Trophoblast cell (in vitro differentiated cells and primary cell): ENCODE measurements around the gene MN1.

Experiments used
- DNase-seq, 2 donors: peaks; one replicate each; pipeline ENCODE4 v3.0.0-alpha.2; 2016
- H2AFZ ChIP-seq: 2 replicates; pipeline ENCODE4 v1.6.1; 2013; ENCODE audit warnings: low read length, moderate library complexity, mild to moderate bottlenecking; ENCODE audit not compliant: insufficient read depth, poor library complexity
- H2AK5ac ChIP-seq: 2 replicates; pipeline ENCODE4 v1.6.1; 2013; ENCODE audit warnings: mild to moderate bottlenecking, low read length
- H2BK120ac ChIP-seq: 2 replicates; pipeline ENCODE4 v1.6.1; 2013; ENCODE audit warnings: low read length, mild to moderate bottlenecking, moderate library complexity; ENCODE audit not compliant: insufficient read depth, poor library complexity
- H2BK12ac ChIP-seq: 2 replicates; pipeline ENCODE4 v1.6.1; 2013; ENCODE audit warnings: mild to moderate bottlenecking, low read length, moderate library complexity
- H2BK5ac ChIP-seq: 2 replicates; pipeline ENCODE4 v1.6.1; 2013; ENCODE audit warnings: low read length, low read depth, moderate library complexity, mild to moderate bottlenecking; ENCODE audit not compliant: poor library complexity
- H3K14ac ChIP-seq: 2 replicates; pipeline ENCODE4 v1.6.1; 2013; ENCODE audit warnings: mild to moderate bottlenecking, low read length
- H3K18ac ChIP-seq: 2 replicates; pipeline ENCODE4 v1.6.1; 2013; ENCODE audit warnings: mild to moderate bottlenecking, low read length
- H3K23ac ChIP-seq: 2 replicates; pipeline ENCODE4 v1.6.1; 2013; ENCODE audit warnings: low read length
- H3K27ac ChIP-seq: 2 replicates; pipeline ENCODE4 v1.5.1; 2013; ENCODE audit warnings: low read depth, mild to moderate bottlenecking, inconsistent platforms, low read length, moderate library complexity
- H3K27me3 ChIP-seq: 2 replicates; pipeline ENCODE4 v1.6.1; 2013; ENCODE audit warnings: inconsistent platforms, mild to moderate bottlenecking, low read length, moderate library complexity; ENCODE audit not compliant: insufficient read depth
- H3K36me3 ChIP-seq, 2 experiments: 1 replicate in 1 of 2; 2 replicates in 1 of 2; pipeline ENCODE4 v1.6.1; 2013; ENCODE audit warnings: low read length in 2 of 2, mild to moderate bottlenecking in 2 of 2, moderate library complexity in 1 of 2; ENCODE audit not compliant: insufficient read depth in 2 of 2, control insufficient read depth in 1 of 2
- H3K4ac ChIP-seq: 2 replicates; pipeline ENCODE4 v1.6.1; 2013; ENCODE audit warnings: low read depth, mild to moderate bottlenecking, low read length, moderate library complexity
- H3K4me1 ChIP-seq, 2 experiments: 1 replicate in 1 of 2; 2 replicates in 1 of 2; pipeline ENCODE4 v1.6.1; 2013; ENCODE audit warnings: low read length in 2 of 2, mild to moderate bottlenecking in 2 of 2, moderate library complexity in 1 of 2; ENCODE audit not compliant: insufficient read depth in 2 of 2, control insufficient read depth in 1 of 2
- H3K4me2 ChIP-seq: 2 replicates; pipeline ENCODE4 v1.6.1; 2013; ENCODE audit warnings: inconsistent platforms, mild to moderate bottlenecking, low read length, moderate library complexity
- H3K4me3 ChIP-seq: 2 replicates; pipeline ENCODE4 v1.5.1; 2013; ENCODE audit warnings: mild to moderate bottlenecking, low read depth, low read length, inconsistent platforms
- H3K79me1 ChIP-seq: one replicate; pipeline ENCODE4 v1.6.1; 2013; ENCODE audit warnings: low read length
- H3K79me2 ChIP-seq: 2 replicates; pipeline ENCODE4 v1.6.1; 2013; ENCODE audit warnings: low read length, mild to moderate bottlenecking; ENCODE audit not compliant: control insufficient read depth, insufficient read depth, poor library complexity
- H3K9ac ChIP-seq: 2 replicates; pipeline ENCODE4 v1.6.1; 2013; ENCODE audit warnings: mild to moderate bottlenecking, low read length
- H3K9me3 ChIP-seq: 2 replicates; pipeline ENCODE4 v1.6.1; 2013; ENCODE audit warnings: low read depth, mild to moderate bottlenecking, control low read depth, inconsistent platforms, low read length; ENCODE audit not compliant: insufficient read depth
- H4K12ac ChIP-seq: 2 replicates; pipeline ENCODE4 v1.6.1; 2013; ENCODE audit warnings: low read depth, mild to moderate bottlenecking, low read length, moderate library complexity
- H4K8ac ChIP-seq: 2 replicates; pipeline ENCODE4 v1.6.1; 2013; ENCODE audit warnings: low read depth, mild to moderate bottlenecking, low read length, moderate library complexity
- H4K91ac ChIP-seq: one replicate; pipeline ENCODE4 v1.6.1; 2013; ENCODE audit warnings: low read depth, mild to moderate bottlenecking, low read length, moderate library complexity
- WGBS: extraction: QIAGEN DNeasy Blood & Tissue Kit; methylation state at CpG from one replicate; pipeline ENCODE4 v1.1.7; 2013; ENCODE audit warnings: missing lambda C conversion rate; ENCODE audit not compliant: insufficient read length, insufficient coverage; ENCODE audit errors: extremely low coverage; 5-methylcytosine and 5-hydroxymethylcytosine counted together

MN1 gene

GRCh38 chr22:27791159-27791858 lies 10.2 kb downstream of the MN1 start:
- H3K4me3 ChIP-seq: no peak overlapping the region
- no peak overlapping the region for H4K12ac ChIP-seq
- H3K27ac ChIP-seq: no peak overlapping the region
- no peak overlapping the region for H3K4me2 ChIP-seq
- H2BK5ac ChIP-seq: no peak overlapping the region
- no CpG with 5 or more reads among the region's 17 CpGs for WGBS
- no peak for DNase-seq
- H4K8ac ChIP-seq: no peak overlapping the region
- no peaks in the 10 kb centered on the region for H3K79me1 ChIP-seq
- H4K91ac ChIP-seq: no peak overlapping the region
- H2AFZ ChIP-seq: no peak overlapping the region
- no peaks in the 10 kb centered on the region for H3K79me2 ChIP-seq
- no peaks in the 10 kb centered on the region for H3K36me3 ChIP-seq
- H3K18ac ChIP-seq: no peak overlapping the region
- no peak overlapping the region for H3K23ac ChIP-seq
- no peak overlapping the region for H2BK120ac ChIP-seq
- no peak overlapping the region for H2BK12ac ChIP-seq
- no peak overlapping the region for H3K14ac ChIP-seq
- H3K4ac ChIP-seq: no peak overlapping the region
- H3K27me3 ChIP-seq: peaks cover 8% of the 10 kb centered on the region
- H3K9ac ChIP-seq: no peak overlapping the region
- H3K9me3 ChIP-seq: peaks cover 5% of the 10 kb centered on the region
- H2AK5ac ChIP-seq: no peak overlapping the region
- peaks cover 7% of the 10 kb centered on the region in 2 experiments for H3K4me1 ChIP-seq

DNA sequence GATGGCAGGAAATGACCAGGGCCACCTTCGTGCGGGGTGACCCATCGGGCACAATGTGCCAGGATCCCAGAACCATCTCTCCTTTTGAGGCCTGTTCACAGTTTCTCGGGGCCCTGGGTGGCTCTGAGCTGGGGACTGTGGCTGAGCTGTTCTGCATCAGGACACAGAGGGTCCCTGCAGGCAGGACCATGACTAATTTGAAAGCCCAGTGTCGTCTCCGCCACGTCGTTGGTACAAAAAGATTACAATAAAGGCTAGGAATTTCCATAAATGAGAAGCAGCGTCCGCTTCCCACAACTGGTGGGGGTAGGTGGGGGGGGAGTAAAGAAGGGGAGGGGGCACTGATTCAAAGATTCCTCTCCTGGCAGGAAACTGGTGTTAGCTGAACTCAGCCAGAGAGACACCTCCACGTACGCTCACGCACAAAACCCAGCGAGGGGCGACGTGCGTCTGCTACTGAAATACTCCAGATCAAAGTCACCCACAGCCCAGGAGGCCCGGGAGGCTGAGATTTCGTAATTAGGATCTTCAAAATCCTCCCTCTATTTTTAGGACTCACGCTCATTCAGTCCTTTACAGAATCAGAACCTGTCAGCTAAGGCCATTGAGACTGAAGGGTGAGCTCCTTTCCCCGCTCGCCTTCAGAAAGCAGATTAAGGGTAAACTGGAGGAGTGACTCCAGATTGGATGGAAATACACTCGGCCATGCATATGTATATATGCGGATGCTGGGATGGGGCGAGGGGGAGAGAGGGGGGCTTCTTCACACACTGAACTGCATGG lies 11.0 kb downstream of the MN1 start:
- H2BK5ac ChIP-seq: no peak overlapping the region
- H3K9ac ChIP-seq: no peak overlapping the region
- H2BK12ac ChIP-seq: no peak overlapping the region
- no peak overlapping the region for H3K4me3 ChIP-seq
- no peaks in the 10 kb centered on the region for H3K79me2 ChIP-seq
- peaks cover 4% of the 10 kb centered on the region for H3K27me3 ChIP-seq
- peaks cover 5% of the 10 kb centered on the region for H3K9me3 ChIP-seq
- H3K27ac ChIP-seq: no peak overlapping the region
- H3K36me3 ChIP-seq: no peaks in the 10 kb centered on the region
- no peak for DNase-seq
- no peak overlapping the region for H3K4ac ChIP-seq
- no peak overlapping the region for H2BK120ac ChIP-seq
- H4K12ac ChIP-seq: no peak overlapping the region
- peaks cover 7% of the 10 kb centered on the region in 2 experiments for H3K4me1 ChIP-seq
- WGBS: no CpG with 5 or more reads among the region's 25 CpGs
- no peak overlapping the region for H3K14ac ChIP-seq
- H3K18ac ChIP-seq: no peak overlapping the region
- H3K23ac ChIP-seq: no peak overlapping the region
- no peak overlapping the region for H4K91ac ChIP-seq
- H3K4me2 ChIP-seq: no peak overlapping the region
- no peaks in the 10 kb centered on the region for H3K79me1 ChIP-seq
- no peak overlapping the region for H2AFZ ChIP-seq
- H4K8ac ChIP-seq: no peak overlapping the region
- no peak overlapping the region for H2AK5ac ChIP-seq

DNA sequence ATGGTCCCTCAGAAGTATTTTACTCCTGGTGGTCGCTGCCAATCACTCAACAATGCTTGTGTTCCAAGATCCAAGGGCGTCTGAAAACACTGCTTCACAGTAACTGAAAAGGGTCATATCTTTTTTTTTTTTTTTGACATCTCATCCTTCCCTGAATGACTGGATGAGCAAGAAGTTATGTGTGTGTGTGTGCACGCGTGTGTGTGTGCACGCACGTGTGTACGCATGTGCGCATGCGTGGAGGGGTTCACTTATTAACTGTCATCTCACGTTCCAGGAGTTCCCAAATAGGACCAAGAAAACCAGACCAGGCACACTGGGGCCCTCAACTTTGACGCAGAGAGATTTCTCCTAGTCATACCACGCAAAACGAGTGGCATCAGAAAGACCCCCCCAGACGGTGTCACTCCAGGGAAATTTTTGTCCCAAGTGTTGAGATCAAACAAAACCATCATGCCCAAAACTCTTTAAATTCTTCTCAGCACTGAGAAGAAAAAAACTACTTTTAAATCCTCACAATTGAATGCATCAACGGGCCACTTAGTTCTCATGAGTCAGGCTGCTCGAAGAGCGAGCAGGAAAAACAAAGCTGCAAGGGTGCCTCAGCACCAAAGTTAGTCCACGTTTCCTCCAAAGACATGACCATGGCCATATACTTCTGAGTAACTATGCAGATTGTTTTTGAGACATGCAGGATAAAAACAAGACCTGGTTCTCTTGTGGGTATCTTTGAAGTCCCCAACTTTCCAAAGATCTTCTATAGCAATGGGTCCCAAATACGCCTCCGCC lies 12.9 kb downstream of the MN1 start:
- H4K91ac ChIP-seq: no peak overlapping the region
- H3K9ac ChIP-seq: no peak overlapping the region
- H4K8ac ChIP-seq: no peak overlapping the region
- no peak overlapping the region for H2AFZ ChIP-seq
- no peak overlapping the region for H2BK120ac ChIP-seq
- no peak overlapping the region for H3K27ac ChIP-seq
- H3K79me1 ChIP-seq: no peaks in the 10 kb centered on the region
- H3K4me3 ChIP-seq: no peak overlapping the region
- peaks cover 7% of the 10 kb centered on the region in 2 experiments for H3K4me1 ChIP-seq
- H3K4ac ChIP-seq: no peak overlapping the region
- H4K12ac ChIP-seq: no peak overlapping the region
- no peak overlapping the region for H3K18ac ChIP-seq
- no peak overlapping the region for H2BK12ac ChIP-seq
- no peak overlapping the region for H3K14ac ChIP-seq
- H2AK5ac ChIP-seq: no peak overlapping the region
- H3K79me2 ChIP-seq: no peaks in the 10 kb centered on the region
- H3K9me3 ChIP-seq: peaks cover 5% of the 10 kb centered on the region
- no peak overlapping the region for H2BK5ac ChIP-seq
- H3K23ac ChIP-seq: no peak overlapping the region
- H3K27me3 ChIP-seq: no peaks in the 10 kb centered on the region
- DNase-seq: no peak
- WGBS: no CpG with 5 or more reads among the region's 20 CpGs
- H3K4me2 ChIP-seq: no peak overlapping the region
- no peaks in the 10 kb centered on the region for H3K36me3 ChIP-seq

- WGBS: no CpG with 5 or more reads among the region's 13 CpGs
- Histone ChIP-seq H4K12ac (no peak overlapping the region), H4K91ac (no peak overlapping the region)
These were observed 14.6 kb downstream of the MN1 start for GRCh38 chr22:27786965-27787364.

More at GRCh38 chr22:27786965-27787364, 14.6 kb downstream of the MN1 start:
- H3K27ac ChIP-seq: no peak overlapping the region
- H3K27me3 ChIP-seq: no peaks in the 10 kb centered on the region
- H2AFZ ChIP-seq: no peak overlapping the region
- H3K9me3 ChIP-seq: peaks cover 5% of the 10 kb centered on the region
- no peak overlapping the region for H3K4ac ChIP-seq
- no peak overlapping the region for H3K23ac ChIP-seq
- H2BK5ac ChIP-seq: no peak overlapping the region
- H3K79me2 ChIP-seq: no peaks in the 10 kb centered on the region
- peaks cover 7% of the 10 kb centered on the region in 2 experiments for H3K4me1 ChIP-seq
- H3K36me3 ChIP-seq: no peaks in the 10 kb centered on the region
- no peak for DNase-seq
- H2BK120ac ChIP-seq: no peak overlapping the region
- no peak overlapping the region for H3K18ac ChIP-seq
- no peak overlapping the region for H2BK12ac ChIP-seq
- H3K4me3 ChIP-seq: no peak overlapping the region
- no peak overlapping the region for H3K4me2 ChIP-seq
- no peak overlapping the region for H3K14ac ChIP-seq
- no peak overlapping the region for H2AK5ac ChIP-seq
- H3K9ac ChIP-seq: no peak overlapping the region
- no peak overlapping the region for H4K8ac ChIP-seq
- no peaks in the 10 kb centered on the region for H3K79me1 ChIP-seq
